ENCODE measurements around the gene SH3PXD2A. TPM values are rescaled to one million over a fixed set of nuclear protein-coding genes. Genes with fewer than 3 reads are reported as not detected.
A peak's percentile ranks its signal among the peaks of the same experiment; 100 is the strongest.

The SH3PXD2A gene
- total and polyA plus RNA-seq, 9 of the 15 experiments (the other 6 are each of a cell fraction or from before 2014, with no cell fraction given) = 0.41 to 9.3 (median 2.5) TPM

DNA sequence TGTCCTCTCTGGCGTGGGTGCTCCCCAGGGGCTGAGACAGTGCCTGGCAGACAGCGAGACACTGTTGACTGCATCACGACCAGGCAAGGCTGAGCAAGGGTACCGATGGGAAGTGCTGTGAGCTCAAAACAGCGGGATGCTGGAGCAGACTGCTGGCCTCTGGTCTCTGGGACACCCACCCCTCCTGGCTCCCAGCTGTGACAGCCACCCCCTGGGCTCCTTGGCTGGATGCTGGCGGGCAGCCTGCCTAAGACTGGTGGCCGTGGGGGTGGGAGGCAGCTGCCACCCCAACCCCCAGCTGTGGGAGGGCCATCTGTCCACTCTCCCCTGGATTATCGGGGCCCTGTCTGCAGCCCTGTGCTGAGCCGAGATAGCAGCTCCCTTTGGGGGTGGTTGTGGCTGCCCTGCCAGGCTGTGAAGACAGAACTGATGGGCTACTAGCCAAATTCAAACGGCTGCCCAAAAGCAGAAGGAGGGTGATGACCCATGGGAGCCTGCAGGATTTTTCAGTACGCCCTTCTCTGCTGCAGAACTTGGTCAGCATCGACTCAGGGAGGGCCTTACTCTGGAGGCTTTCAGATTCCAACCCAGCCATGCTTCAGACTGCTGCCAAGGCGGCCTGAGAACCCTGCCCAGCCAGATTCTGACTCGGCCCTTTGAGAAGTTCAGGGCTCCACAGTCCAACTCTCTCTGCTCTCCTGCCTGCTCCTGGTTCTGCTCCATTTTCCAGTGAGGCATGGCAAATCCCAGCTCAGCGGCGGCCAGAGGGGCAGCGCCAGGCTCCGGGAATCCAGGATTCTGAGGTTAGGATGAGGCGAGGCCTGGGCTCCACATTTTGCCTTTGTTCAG, 236.6 kb downstream of the SH3PXD2A start (continued):
- TF ChIP-seq SAFB2 (IDR thresholded peaks at IDR 0.05; ENCODE audit: borderline replicate concordance, low read depth, low read length, severe bottlenecking) = no peak
- TF ChIP-seq ZBTB8A (IDR thresholded peaks at IDR 0.05; ENCODE audit: partially characterized antibody) = no peak
- no peak for TF ChIP-seq NCOA2 (IDR thresholded peaks at IDR 0.05; ENCODE audit: partially characterized antibody in 2 of 2)
- no peak for TF ChIP-seq KHSRP (IDR thresholded peaks at IDR 0.05)
- no peak for TF ChIP-seq ZNF24 (IDR thresholded peaks at IDR 0.05)
- TF ChIP-seq AFF4 (CRISPR knock-in tag; IDR thresholded peaks at IDR 0.05) = no peak
- no peak for TF ChIP-seq ZBTB34 (CRISPR knock-in tag; IDR thresholded peaks at IDR 0.05)
- TF ChIP-seq TARDBP (IDR thresholded peaks at IDR 0.05) = no peak
- TF ChIP-seq RBM39 (optimal IDR thresholded peaks at IDR 0.05; ENCODE audit: low read depth, low read length) = no peak
- TF ChIP-seq, protein P1, sequence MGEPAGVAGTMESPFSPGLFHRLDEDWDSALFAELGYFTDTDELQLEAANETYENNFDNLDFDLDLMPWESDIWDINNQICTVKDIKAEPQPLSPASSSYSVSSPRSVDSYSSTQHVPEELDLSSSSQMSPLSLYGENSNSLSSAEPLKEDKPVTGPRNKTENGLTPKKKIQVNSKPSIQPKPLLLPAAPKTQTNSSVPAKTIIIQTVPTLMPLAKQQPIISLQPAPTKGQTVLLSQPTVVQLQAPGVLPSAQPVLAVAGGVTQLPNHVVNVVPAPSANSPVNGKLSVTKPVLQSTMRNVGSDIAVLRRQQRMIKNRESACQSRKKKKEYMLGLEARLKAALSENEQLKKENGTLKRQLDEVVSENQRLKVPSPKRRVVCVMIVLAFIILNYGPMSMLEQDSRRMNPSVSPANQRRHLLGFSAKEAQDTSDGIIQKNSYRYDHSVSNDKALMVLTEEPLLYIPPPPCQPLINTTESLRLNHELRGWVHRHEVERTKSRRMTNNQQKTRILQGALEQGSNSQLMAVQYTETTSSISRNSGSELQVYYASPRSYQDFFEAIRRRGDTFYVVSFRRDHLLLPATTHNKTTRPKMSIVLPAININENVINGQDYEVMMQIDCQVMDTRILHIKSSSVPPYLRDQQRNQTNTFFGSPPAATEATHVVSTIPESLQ (CRISPR knock-in tag; IDR thresholded peaks at IDR 0.05) = no peak
- peak; percentile 98 for TF ChIP-seq CBFA2T2 (conservative IDR thresholded peaks at IDR 0.05)
- no peak for TF ChIP-seq STAG1 (CRISPR knock-in tag; IDR thresholded peaks at IDR 0.05; ENCODE audit: borderline replicate concordance)
- TF ChIP-seq KDM2B (CRISPR knock-in tag; IDR thresholded peaks at IDR 0.05) = no peak
- TF ChIP-seq SMC3 (conservative IDR thresholded peaks at IDR 0.05; ENCODE audit: insufficient read depth, low read depth, low read length) = no peak
- no peak for TF ChIP-seq ATF7 (IDR thresholded peaks at IDR 0.05)
- no peak for TF ChIP-seq ARHGAP35 (IDR thresholded peaks at IDR 0.05; ENCODE audit: partially characterized antibody)
- TF ChIP-seq NELFE (IDR thresholded peaks at IDR 0.05; ENCODE audit: insufficient read depth, insufficient read length) = no peak
- TF ChIP-seq SMAD4 (CRISPR knock-in tag; conservative IDR thresholded peaks at IDR 0.05) = peak; percentile 93
- no peak for TF ChIP-seq HSF4 (CRISPR knock-in tag; IDR thresholded peaks at IDR 0.05; ENCODE audit: borderline replicate concordance)
- no peak for TF ChIP-seq CREBBP (IDR thresholded peaks at IDR 0.05; ENCODE audit: low read depth, low read length)
- TF ChIP-seq CTBP1 (IDR thresholded peaks at IDR 0.05; ENCODE audit: borderline replicate concordance) = peak; percentile 68; the same call in 1 of the 2 replicates

Measured in K562 (cell line).